Esophagus squamous epithelium (tissue), 5 donors: Measurements from ENCODE around the gene PTOV1. TPM values are rescaled to one million over a fixed set of nuclear protein-coding genes. Genes with fewer than 3 reads are reported as not detected.
A peak's percentile ranks its signal among the peaks of the same experiment; 100 is the strongest.

Source experiments
- DNase-seq: peaks from one replicate; lab custom pipeline; 2025; lab: John Stamatoyannopoulos, UW
- H3K27ac ChIP-seq, 4 donors: fragments of 200-600 bp; sonication (generic); one replicate each; pipeline ENCODE4 v1.5.1; 2016 to 2019; ENCODE audit warnings: mild to moderate bottlenecking in 1 of 4
- H3K27me3 ChIP-seq, 4 donors: fragments of 200-600 bp; sonication (generic); 1 replicate in 3 of 4; 2 replicates in 1 of 4; pipeline versions ENCODE4 v1.5.1 to v1.6.0; 2017 to 2021; ENCODE audit warnings: antibody characterized with exemption in 1 of 4
- H3K36me3 ChIP-seq, 3 donors: fragments of 200-600 bp; sonication (generic); one replicate each; pipeline ENCODE4 v1.5.1; 2016 to 2019
- H3K4me1 ChIP-seq, 3 donors: fragments of 200-600 bp; sonication (generic); one replicate each; pipeline ENCODE4 v1.5.1; 2017 to 2019
- H3K4me3 ChIP-seq, 4 donors: fragments of 200-600 bp; sonication (generic); 1 replicate in 3 of 4; 2 replicates in 1 of 4; pipeline ENCODE4 v1.5.1; 2016 to 2019; ENCODE audit warnings: mild to moderate bottlenecking in 2 of 4, moderate library complexity in 1 of 4
- H3K9me3 ChIP-seq, 3 donors: fragments of 200-600 bp; sonication (generic); one replicate each; pipeline ENCODE4 v1.5.1; 2016 to 2019
- CTCF ChIP-seq, 6 experiments: fragments of 450-650 bp in 4 of 6; fragments of 200-600 bp in 2 of 6; sonication (generic) in 2 of 6; IDR thresholded peaks; one replicate each; pipeline ENCODE4 v1.5.1; 2016 to 2019; ENCODE audit warnings: antibody characterized with exemption in 6 of 6, mild to moderate bottlenecking in 4 of 6, moderate library complexity in 4 of 6
- POLR2A ChIP-seq, 4 donors: fragments of 450-650 bp; IDR thresholded peaks; one replicate each; pipeline ENCODE4 v1.6.1; 2017; ENCODE audit warnings: antibody characterized with exemption in 4 of 4, mild to moderate bottlenecking in 4 of 4, moderate library complexity in 3 of 4
- WGBS, 2 donors: methylation state at CpG; one replicate each; pipeline ENCODE4 v1.1.5; 2018; 5-methylcytosine and 5-hydroxymethylcytosine counted together
- intact Hi-C: fragments of 100-400 bp; cut with DNase I; formaldehyde crosslinking; loops from one replicate; pipeline ENCODE4 v1.15.0; 2022
- total RNA-seq, 4 donors: library from RNA; depleted of rRNA; stranded (reverse); fragments of >200 nt; gene quantifications; one replicate each; pipeline ENCODE4 v1.1.0, GENCODE V29; 2016
- donor health status: DM: yes; HTN: yes; CAD: no.

Gene PTOV1
- total RNA-seq, 4 donors from 2014 or later: 31.3 to 57.0 (median 45.2) TPM

DNA sequence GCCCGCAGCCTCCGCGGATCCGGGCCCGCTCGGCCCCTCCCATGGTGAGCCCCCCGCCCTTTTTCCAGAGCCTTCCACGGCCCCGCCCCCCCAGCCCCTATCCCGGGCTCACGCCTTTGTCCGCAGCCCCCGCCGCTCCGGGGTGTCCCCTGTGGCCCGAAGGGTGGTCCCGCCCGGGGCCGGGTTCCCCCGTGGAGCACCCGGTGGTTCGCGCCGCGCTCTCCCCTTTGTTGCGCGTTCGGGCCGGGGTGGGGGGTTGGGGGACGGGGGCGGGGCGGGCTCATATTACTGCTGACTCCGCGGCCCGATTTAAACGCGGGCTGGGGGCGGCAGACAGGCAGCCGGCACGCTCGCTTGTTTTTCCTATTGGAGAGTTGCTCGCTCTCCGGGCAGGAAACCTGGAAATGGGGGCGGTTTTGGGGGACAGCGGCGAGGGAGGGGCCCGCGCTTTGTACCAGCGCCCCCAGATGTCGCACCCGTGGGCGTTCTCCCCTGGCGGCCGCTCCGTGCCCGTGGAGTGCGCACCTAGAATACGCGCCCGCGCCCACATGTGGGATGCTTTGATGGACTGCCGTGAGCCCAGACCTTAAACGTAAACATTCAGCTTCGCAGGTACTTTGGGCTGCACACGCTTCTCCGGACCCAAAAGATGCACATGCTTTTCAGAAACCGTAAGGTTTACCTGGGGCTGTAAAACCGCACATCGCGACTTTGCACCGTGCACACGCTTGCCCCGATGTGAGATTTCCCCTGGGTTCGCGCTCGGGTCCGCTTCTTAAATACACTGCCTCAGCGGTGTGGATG, 699 bp downstream of the PTOV1 start:
- H3K4me3 ChIP-seq: peak overlapping the region; percentile 56 to 98 (median 96)
- no peaks in the 10 kb centered on the region for H3K9me3 ChIP-seq
- intact Hi-C loops: no loop called here
- no peak for DNase-seq
- TF ChIP-seq POLR2A (IDR thresholded peaks at IDR 0.05) (no peak), CTCF (IDR thresholded peaks at IDR 0.05) (no peak)
- peak overlapping the region; percentile 94 to 100 (median 100) for H3K27ac ChIP-seq
- H3K27me3 ChIP-seq: no peaks in the 10 kb centered on the region
- H3K36me3 ChIP-seq: peaks cover 3 to 26% (median 4%) of the 10 kb centered on the region in 3 donors
- 0 to 3% methylated on average over 7 to 20 of the region's 78 CpGs for WGBS, 2 donors
- H3K4me1 ChIP-seq: peaks cover 6 to 54% (median 29%) of the 10 kb centered on the region in 3 donors

DNA sequence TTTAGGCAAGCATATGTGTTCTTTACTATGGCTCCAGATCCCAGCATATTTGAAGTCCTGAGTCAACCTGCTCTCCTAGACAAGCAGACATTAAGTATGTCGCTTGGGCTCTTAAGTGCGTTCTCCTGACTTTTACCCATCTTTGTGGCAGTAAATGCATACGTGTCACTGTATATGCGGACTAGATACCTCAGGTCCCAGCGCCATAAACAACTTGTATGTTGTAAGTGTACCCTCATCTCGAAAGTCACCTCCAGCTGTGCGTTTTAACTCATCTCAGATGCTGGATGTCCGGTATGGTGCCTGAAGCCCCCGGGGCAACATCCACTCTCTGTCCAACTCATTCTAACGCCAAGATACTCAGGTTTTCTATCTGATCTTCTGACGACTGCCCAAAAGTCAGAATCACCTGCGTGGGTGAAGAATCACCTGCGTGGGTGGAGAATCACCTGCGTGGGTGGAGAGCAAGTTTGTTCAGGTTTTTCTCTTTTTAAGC, 1.7 kb downstream of the PTOV1 start:
- DNase-seq: no peak
- Histone ChIP-seq H3K36me3 (peaks cover 7 to 36% (median 11%) of the 10 kb centered on the region in 3 donors), H3K9me3 (no peaks in the 10 kb centered on the region), H3K27ac (no peak overlapping the region), H3K27me3 (no peaks in the 10 kb centered on the region), H3K4me1 (peaks cover 6 to 54% (median 29%) of the 10 kb centered on the region in 3 donors), H3K4me3 (peak overlapping the region in 3 of 4 donors; percentile 95 to 98 (median 98))
- WGBS, 2 donors: 44 to 47% methylated on average over 14 of the region's 14 CpGs
- TF ChIP-seq POLR2A (IDR thresholded peaks at IDR 0.05) (no peak), CTCF (IDR thresholded peaks at IDR 0.05) (no peak)
- intact Hi-C loops: no loop called here

- H3K36me3 ChIP-seq: peaks cover 15 to 48% (median 19%) of the 10 kb centered on the region in 3 donors
- H3K4me1 ChIP-seq: peaks cover 6 to 43% (median 20%) of the 10 kb centered on the region in 3 donors
- TF ChIP-seq POLR2A (IDR thresholded peaks at IDR 0.05): no peak
- TF ChIP-seq CTCF (IDR thresholded peaks at IDR 0.05): no peak
- H3K27ac ChIP-seq: no peak overlapping the region
- intact Hi-C loops: no loop called here
- DNase-seq: no peak
- WGBS, 2 donors: 77% methylated on average over 4 of the region's 10 CpGs; no CpG with 5 or more reads in 1 of the 2 donors
- H3K9me3 ChIP-seq: no peaks in the 10 kb centered on the region
- H3K4me3 ChIP-seq: no peak overlapping the region
- H3K27me3 ChIP-seq: no peaks in the 10 kb centered on the region
Observed at GRCh38 chr19:49853852-49854377, 3.0 kb downstream of the PTOV1 start.

- no peaks in the 10 kb centered on the region for H3K9me3 ChIP-seq
- H3K27ac ChIP-seq: no peak overlapping the region
- H3K27me3 ChIP-seq: no peaks in the 10 kb centered on the region
- peaks cover 15 to 55% (median 23%) of the 10 kb centered on the region in 3 donors for H3K36me3 ChIP-seq
- H3K4me1 ChIP-seq: peaks cover 6 to 42% (median 19%) of the 10 kb centered on the region in 3 donors
- intact Hi-C loops: no loop called here
- H3K4me3 ChIP-seq: no peak overlapping the region
- DNase-seq: no peak
- no peak for TF ChIP-seq CTCF (IDR thresholded peaks at IDR 0.05)
- TF ChIP-seq POLR2A (IDR thresholded peaks at IDR 0.05): no peak
- 93% methylated on average over 14 of the region's 39 CpGs; no CpG with 5 or more reads in 1 of the 2 donors for WGBS, 2 donors
Observed at GRCh38 chr19:49854378-49855263, 3.7 kb downstream of the PTOV1 start.
